Neural cell (in vitro differentiated cells): ENCODE results near the gene LHFPL2. TPM values are rescaled to one million over a fixed set of nuclear protein-coding genes. Genes with fewer than 3 reads are reported as not detected.

Experiments
- H2AFZ ChIP-seq: fragments of 200-600, 300-800 bp; sonication (generic), shearing (Covaris generic); 2 replicates; pipeline ENCODE4 v1.6.0; 2014; ENCODE audit warnings: low read depth, mild to moderate bottlenecking, antibody characterized with exemption, low read length, moderate library complexity
- H3F3A ChIP-seq: fragments of 200-600 bp; shearing (Covaris generic); 2 replicates; pipeline ENCODE4 v1.6.1; 2016; ENCODE audit warnings: mild to moderate bottlenecking, moderate library complexity, mixed read lengths, antibody characterized with exemption, low read length; ENCODE audit not compliant: insufficient read depth, poor library complexity, severe bottlenecking
- H3K27ac ChIP-seq: fragments of 200-600, 300-800 bp; sonication (generic), shearing (Covaris generic); 2 replicates; pipeline ENCODE4 v1.5.1; 2014; ENCODE audit warnings: mild to moderate bottlenecking, low read length, moderate library complexity
- H3K27me3 ChIP-seq: fragments of 300-800, 200-600 bp; sonication (generic), shearing (Covaris generic); 2 replicates; pipeline ENCODE4 v1.6.0; 2014; ENCODE audit warnings: mild to moderate bottlenecking, low read depth, low read length, moderate library complexity; ENCODE audit not compliant: insufficient read depth
- H3K36me3 ChIP-seq: fragments of 300-800, 200-600 bp; sonication (generic), shearing (Covaris generic); 2 replicates; pipeline ENCODE4 v1.5.1; 2014; ENCODE audit warnings: mild to moderate bottlenecking, antibody characterized with exemption, low read length, moderate library complexity; ENCODE audit not compliant: insufficient read depth
- H3K4me2 ChIP-seq: fragments of 300-800, 200-600 bp; sonication (generic), shearing (Covaris generic); 2 replicates; pipeline ENCODE4 v1.6.0; 2014; ENCODE audit warnings: mild to moderate bottlenecking, low read length
- H3K4me3 ChIP-seq: fragments of 300-800, 200-600 bp; sonication (generic), shearing (Covaris generic); 2 replicates; pipeline ENCODE4 v1.5.1; 2014; ENCODE audit warnings: mild to moderate bottlenecking, low read length, moderate library complexity
- H3K79me2 ChIP-seq: fragments of 200-600 bp; shearing (Covaris generic); replicated peaks from 2 replicates; pipeline ENCODE4 v1.6.0; 2014; ENCODE audit warnings: mild to moderate bottlenecking, low read length, moderate library complexity; ENCODE audit not compliant: insufficient read depth
- H3K9ac ChIP-seq: fragments of 300-800, 200-600 bp; sonication (generic), shearing (Covaris generic); 2 replicates; pipeline ENCODE4 v1.6.1; 2016; ENCODE audit warnings: mild to moderate bottlenecking, low read length, mixed read lengths
- H3K9me2 ChIP-seq: fragments of 200-600 bp; shearing (Covaris generic); 2 replicates; pipeline ENCODE4 v1.6.1; 2016; ENCODE audit warnings: mild to moderate bottlenecking, low read length, mixed read lengths; ENCODE audit not compliant: insufficient read depth
- H3K9me3 ChIP-seq: fragments of 200-600, 300-800 bp; sonication (generic), shearing (Covaris generic); 2 replicates; pipeline ENCODE4 v1.6.1; 2016; ENCODE audit warnings: mild to moderate bottlenecking, mixed run types, low read length, moderate library complexity, mixed read lengths
- H4K20me1 ChIP-seq: fragments of 200-600 bp; shearing (Covaris generic); 2 replicates; pipeline ENCODE4 v1.6.1; 2016; ENCODE audit warnings: mild to moderate bottlenecking, mixed run types; ENCODE audit not compliant: insufficient read depth
- CTCF ChIP-seq: fragments of 450-650 bp; IDR thresholded peaks from 2 replicates; pipeline ENCODE4 v1.5.1; 2014; ENCODE audit warnings: antibody characterized with exemption, mild to moderate bottlenecking, moderate library complexity; ENCODE audit not compliant: poor library complexity, severe bottlenecking
- EP300 ChIP-seq: fragments of 450-650 bp; conservative IDR thresholded peaks from 2 replicates; pipeline ENCODE4 v1.6.1; 2014; ENCODE audit warnings: antibody characterized with exemption, mild to moderate bottlenecking, moderate library complexity; ENCODE audit not compliant: poor library complexity, severe bottlenecking
- EZH2 ChIP-seq: fragments of 200-600, 300-800 bp; shearing (Covaris generic), sonication (generic); IDR thresholded peaks from 2 replicates; pipeline ENCODE4 v1.6.1; 2014; ENCODE audit warnings: antibody characterized with exemption, low read length, borderline replicate concordance, mild to moderate bottlenecking; ENCODE audit not compliant: insufficient read depth, poor library complexity, severe bottlenecking
- MXI1 ChIP-seq: fragments of 450-650 bp; conservative IDR thresholded peaks from 2 replicates; pipeline ENCODE4 v1.6.1; 2014; ENCODE audit warnings: antibody characterized with exemption, mild to moderate bottlenecking; ENCODE audit not compliant: poor library complexity, severe bottlenecking
- POLR2AphosphoS5 ChIP-seq: IDR thresholded peaks from 2 replicates; pipeline ENCODE4 v1.6.1; 2012
- RAD21 ChIP-seq: fragments of 450-650 bp; conservative IDR thresholded peaks from 2 replicates; pipeline ENCODE4 v1.6.1; 2014; ENCODE audit warnings: antibody characterized with exemption, mild to moderate bottlenecking, moderate library complexity
- REST ChIP-seq: IDR thresholded peaks from 2 replicates; pipeline ENCODE4 v1.6.1; 2012; ENCODE audit warnings: borderline replicate concordance
- SMC3 ChIP-seq: fragments of 450-650 bp; conservative IDR thresholded peaks from 2 replicates; pipeline ENCODE4 v1.6.1; 2014; ENCODE audit warnings: antibody characterized with exemption, mild to moderate bottlenecking, moderate library complexity; ENCODE audit not compliant: poor library complexity
- TAF1 ChIP-seq: IDR thresholded peaks from 2 replicates; pipeline ENCODE4 v1.6.1; 2012; ENCODE audit warnings: low read depth
- polyA plus RNA-seq: library from polyadenylated mRNA; depleted of rRNA; stranded (reverse); fragments of >200 nt; gene quantifications from 2 replicates; pipeline ENCODE4 v1.2.3, GENCODE V29; 2014

The LHFPL2 gene
- polyA plus RNA-seq, 1 donor from 2014 or later = 1.6 TPM

GRCh38 chr5:78475370-78475769 is 173.2 kb downstream of the LHFPL2 start:
- Histone ChIP-seq H3K36me3 (no peaks in the 10 kb centered on the region), H3K9ac (no peak overlapping the region), H3K9me3 (no peaks in the 10 kb centered on the region), H4K20me1 (no peaks in the 10 kb centered on the region), H3K4me3 (no peak overlapping the region), H2AFZ (no peak overlapping the region), H3F3A (peaks cover 5% of the 10 kb centered on the region), H3K27ac (no peak overlapping the region), H3K4me2 (no peak overlapping the region), H3K79me2 (no peaks in the 10 kb centered on the region), H3K27me3 (no peaks in the 10 kb centered on the region), H3K9me2 (no peaks in the 10 kb centered on the region)
- TF ChIP-seq POLR2AphosphoS5 (no peak), SMC3 (no peak), TAF1 (no peak), EZH2 (no peak), REST (no peak), CTCF (no peak), RAD21 (no peak), MXI1 (no peak), EP300 (no peak)

- H3K27ac ChIP-seq = peak overlapping the region; percentile 64
- no peaks in the 10 kb centered on the region for H3K36me3 ChIP-seq
- no peaks in the 10 kb centered on the region for H3K79me2 ChIP-seq
- no peaks in the 10 kb centered on the region for H3K9me2 ChIP-seq
- peaks cover 5% of the 10 kb centered on the region for H3F3A ChIP-seq
- no peak overlapping the region for H3K9ac ChIP-seq
- H3K27me3 ChIP-seq = no peaks in the 10 kb centered on the region
- H3K9me3 ChIP-seq = no peaks in the 10 kb centered on the region
- H2AFZ ChIP-seq = no peak overlapping the region
- no peaks in the 10 kb centered on the region for H4K20me1 ChIP-seq
- no peak overlapping the region for H3K4me2 ChIP-seq
- TF ChIP-seq MXI1 = no peak
- TF ChIP-seq CTCF = no peak
- TF ChIP-seq RAD21 = no peak
- TF ChIP-seq EZH2 = no peak
- TF ChIP-seq REST = no peak
- TF ChIP-seq EP300 = no peak
- TF ChIP-seq SMC3 = no peak
- TF ChIP-seq TAF1 = no peak
- no peak for TF ChIP-seq POLR2AphosphoS5
- H3K4me3 ChIP-seq = peak overlapping the region; percentile 15
Measured at GRCh38 chr5:78473751-78474150, 174.8 kb downstream of the LHFPL2 start.
